ENCODE data around the gene ATP8B4.

ATP8B4 gene

DNA sequence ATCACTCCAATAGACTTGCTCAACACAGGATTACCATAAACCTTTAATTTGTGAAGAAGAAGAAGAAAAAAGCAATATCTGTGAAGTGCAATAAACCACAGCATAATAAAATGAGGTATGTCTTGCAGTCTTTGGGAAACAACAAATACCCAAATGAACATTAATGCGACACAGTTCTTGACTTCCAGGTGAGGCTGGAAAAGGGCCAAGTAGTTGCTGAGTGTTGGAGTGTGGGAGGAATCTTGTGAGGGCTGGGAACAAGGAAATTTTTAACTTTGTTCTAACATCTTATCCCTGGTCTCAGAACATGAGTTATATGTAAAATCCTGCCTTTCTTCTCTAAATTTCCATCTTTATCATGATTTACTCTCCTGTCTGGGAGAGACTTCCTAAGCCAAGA is 291.7 kb downstream of the ATP8B4 start:
- in situ Hi-C loops (cut with MboI; ENCODE audit: low sequenced_read_pairs) = no loop called here

GRCh38 chr15:49826640-49827234 is 292.3 kb downstream of the ATP8B4 start:
- in situ Hi-C loops (cut with MboI; ENCODE audit: low sequenced_read_pairs) = no loop called here

GRCh38 chr15:49824775-49825099 is 294.3 kb downstream of the ATP8B4 start:
- in situ Hi-C loops (cut with MboI; ENCODE audit: low sequenced_read_pairs) = no loop called here

- in situ Hi-C loops (cut with MboI; ENCODE audit: low sequenced_read_pairs) = no loop called here
These were observed 294.9 kb downstream of the ATP8B4 start for GRCh38 chr15:49823987-49824774.

- in situ Hi-C loops (cut with MboI; ENCODE audit: low sequenced_read_pairs) = no loop called here
These were observed 301.9 kb downstream of the ATP8B4 start for GRCh38 chr15:49817100-49817499.

- in situ Hi-C loops (cut with MboI; ENCODE audit: low sequenced_read_pairs) = no loop called here
These were observed 303.1 kb downstream of the ATP8B4 start for GRCh38 chr15:49815950-49816349.

DNA sequence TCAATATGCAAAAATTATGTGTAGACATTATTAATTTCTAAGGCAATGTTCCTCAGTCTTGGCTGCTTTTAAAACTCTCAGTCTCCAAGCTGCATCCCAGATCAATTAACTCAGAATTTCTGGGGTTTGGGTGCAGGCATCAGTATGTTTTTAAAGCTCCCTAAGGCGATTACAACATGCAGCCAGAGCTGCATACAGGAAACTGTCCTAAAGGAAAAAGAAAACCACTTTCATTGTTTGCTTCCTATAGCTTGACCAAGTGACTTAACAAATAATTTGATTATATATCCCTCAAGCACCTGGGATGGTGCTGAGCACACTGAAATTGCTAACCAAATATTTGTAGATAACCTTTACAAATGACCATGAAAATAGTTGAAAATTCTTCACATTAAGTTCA is 303.5 kb downstream of the ATP8B4 start:
- in situ Hi-C loops (cut with MboI; ENCODE audit: low sequenced_read_pairs) = no loop called here

DNA sequence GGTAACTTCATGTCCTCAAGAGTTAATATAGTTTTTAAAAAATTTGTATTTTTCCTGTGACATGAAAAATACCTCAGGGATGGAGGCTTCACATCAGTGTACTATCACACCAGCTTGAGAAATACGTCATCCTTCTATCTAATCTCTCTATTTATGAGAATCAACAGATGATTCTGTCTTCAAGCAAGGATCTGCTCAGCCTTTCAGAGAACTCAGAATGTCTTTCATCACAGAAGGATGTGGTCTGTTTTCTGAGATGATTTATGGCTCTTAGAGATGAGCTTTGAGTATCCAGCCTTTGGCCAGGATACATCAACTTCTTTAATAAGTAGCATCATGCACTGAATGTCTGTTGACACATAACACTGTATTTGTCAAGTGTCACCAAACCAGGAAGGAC is 304.3 kb downstream of the ATP8B4 start:
- in situ Hi-C loops (cut with MboI; ENCODE audit: low sequenced_read_pairs) = no loop called here

DNA sequence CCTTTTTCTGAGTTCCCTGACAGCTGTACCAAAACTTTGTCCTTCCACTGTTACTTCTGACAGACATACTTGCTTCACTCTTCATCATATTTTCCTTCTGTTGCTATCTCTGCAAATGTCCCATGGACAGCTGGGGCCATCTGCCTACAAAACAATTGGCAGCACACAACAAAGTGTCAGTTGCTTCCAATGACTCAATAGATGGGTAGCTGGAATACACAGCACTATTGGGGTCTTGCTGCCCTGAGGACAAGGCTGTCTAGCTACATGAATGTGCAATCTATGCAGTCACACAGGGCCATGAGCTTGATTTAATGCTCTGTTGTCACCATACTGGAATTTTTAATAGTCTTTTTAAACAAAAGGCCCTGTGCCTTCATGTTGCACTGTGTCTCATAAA is 305.4 kb downstream of the ATP8B4 start:
- in situ Hi-C loops (cut with MboI; ENCODE audit: low sequenced_read_pairs) = no loop called here

DNA sequence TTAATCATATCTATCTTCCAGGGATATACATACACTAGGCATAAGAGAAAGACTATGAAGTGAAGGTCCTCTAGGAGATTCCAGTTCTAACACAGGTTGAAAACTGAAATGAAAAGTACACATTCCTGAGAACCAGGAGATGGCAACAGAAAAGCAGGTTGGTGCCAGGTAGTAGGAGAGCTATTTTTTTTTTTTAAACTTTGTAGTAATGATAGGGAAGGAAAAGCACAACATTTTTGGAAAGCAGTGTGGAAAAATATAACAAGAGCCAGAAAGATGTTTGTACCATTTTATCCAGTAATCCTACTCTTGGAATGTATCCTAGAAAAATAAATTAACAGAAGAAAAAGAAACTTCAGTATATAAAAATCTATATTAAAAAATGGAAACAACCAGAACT is 308.3 kb downstream of the ATP8B4 start:
- in situ Hi-C loops (cut with MboI; ENCODE audit: low sequenced_read_pairs) = no loop called here

GRCh38 chr15:49809894-49810609 is 309.0 kb downstream of the ATP8B4 start:
- in situ Hi-C loops (cut with MboI; ENCODE audit: low sequenced_read_pairs) = no loop called here

- in situ Hi-C loops (cut with MboI; ENCODE audit: low sequenced_read_pairs) = no loop called here
These were observed 310.7 kb downstream of the ATP8B4 start for GRCh38 chr15:49808341-49808740.

All from HL-60/S4 treated with phorbol 12-myristate 13-acetate at 8.2 ng/mL for 4 days and 3 days (cell line).